Measurements from ENCODE around the gene CLBA1.
"Not testable (repeated sequence)": the region's sequence is repeated elsewhere in the genome, so short reads cannot be mapped to it uniquely, and the experiment has no call there.

Gene CLBA1

GRCh38 chr14:105028251-105028927, 42.8 kb downstream of the CLBA1 start:
- Histone ChIP-seq H3K4me3 (ENCODE audit: low read length) (no peak overlapping the region), H3K9ac (ENCODE audit: low read length) (no peak overlapping the region), H3K27me3 (ENCODE audit: low read depth, low read length) (no peaks in the 10 kb centered on the region), H4K20me1 (ENCODE audit: insufficient read depth, low read length) (no peaks in the 10 kb centered on the region), H3K79me2 (ENCODE audit: low read length) (no peaks in the 10 kb centered on the region; the same call in 1 of the 2 replicates), H3K9me3 (ENCODE audit: insufficient read depth, low read length) (no peaks in the 10 kb centered on the region), H3K36me3 (replicated peaks; ENCODE audit: low read depth, low read length) (no peaks in the 10 kb centered on the region), H2AFZ (ENCODE audit: low read depth, low read length) (no peak overlapping the region), H3K27ac (ENCODE audit: low read length) (no peak overlapping the region), H3K4me2 (ENCODE audit: low read length) (no peak overlapping the region), H3K4me1 (ENCODE audit: low read length) (peaks cover 36% of the 10 kb centered on the region)
- TF ChIP-seq CTCF (IDR thresholded peaks at IDR 0.05; ENCODE audit: low read depth, low read length) (no peak), EZH2phosphoT487 (IDR thresholded peaks at IDR 0.05; ENCODE audit: low read depth) (no peak)

GRCh38 chr14:105029402-105029801, 43.8 kb downstream of the CLBA1 start:
- H3K27ac ChIP-seq (ENCODE audit: low read length) = no peak overlapping the region

GRCh38 chr14:105030194-105030593, 44.6 kb downstream of the CLBA1 start:
- Histone ChIP-seq H3K4me1 (ENCODE audit: low read length) (peaks cover 22% of the 10 kb centered on the region), H3K4me2 (ENCODE audit: low read length) (no peak overlapping the region), H3K27ac (ENCODE audit: low read length) (no peak overlapping the region), H3K9me3 (ENCODE audit: insufficient read depth, low read length) (no peaks in the 10 kb centered on the region), H4K20me1 (ENCODE audit: insufficient read depth, low read length) (no peaks in the 10 kb centered on the region), H3K9ac (ENCODE audit: low read length) (no peak overlapping the region), H3K27me3 (ENCODE audit: low read depth, low read length) (no peaks in the 10 kb centered on the region), H3K4me3 (ENCODE audit: low read length) (no peak overlapping the region), H2AFZ (ENCODE audit: low read depth, low read length) (no peak overlapping the region), H3K36me3 (replicated peaks; ENCODE audit: low read depth, low read length) (no peaks in the 10 kb centered on the region), H3K79me2 (ENCODE audit: low read length) (no peaks in the 10 kb centered on the region)
- TF ChIP-seq EZH2phosphoT487 (IDR thresholded peaks at IDR 0.05; ENCODE audit: low read depth) = no peak
- no peak for TF ChIP-seq CTCF (IDR thresholded peaks at IDR 0.05; ENCODE audit: low read depth, low read length)

More at GRCh38 chr14:105029402-105029801, 43.8 kb downstream of the CLBA1 start:
- no peaks in the 10 kb centered on the region for H3K79me2 ChIP-seq (ENCODE audit: low read length)
- H3K9me3 ChIP-seq (ENCODE audit: insufficient read depth, low read length) = no peaks in the 10 kb centered on the region
- TF ChIP-seq CTCF (IDR thresholded peaks at IDR 0.05; ENCODE audit: low read depth, low read length) (no peak), EZH2phosphoT487 (IDR thresholded peaks at IDR 0.05; ENCODE audit: low read depth) (no peak)
- no peak overlapping the region for H3K4me3 ChIP-seq (ENCODE audit: low read length)
- no peaks in the 10 kb centered on the region for H3K27me3 ChIP-seq (ENCODE audit: low read depth, low read length)
- peaks cover 28% of the 10 kb centered on the region for H3K4me1 ChIP-seq (ENCODE audit: low read length)
- no peaks in the 10 kb centered on the region for H3K36me3 ChIP-seq (replicated peaks; ENCODE audit: low read depth, low read length)
- no peak overlapping the region for H3K9ac ChIP-seq (ENCODE audit: low read length)
- no peak overlapping the region for H3K4me2 ChIP-seq (ENCODE audit: low read length)
- no peak overlapping the region for H2AFZ ChIP-seq (ENCODE audit: low read depth, low read length)
- H4K20me1 ChIP-seq (ENCODE audit: insufficient read depth, low read length) = no peaks in the 10 kb centered on the region

- no peak for TF ChIP-seq CTCF (IDR thresholded peaks at IDR 0.05; ENCODE audit: low read depth, low read length)
- TF ChIP-seq EZH2phosphoT487 (IDR thresholded peaks at IDR 0.05; ENCODE audit: low read depth) = no peak
- no peak overlapping the region for H3K27ac ChIP-seq (ENCODE audit: low read length)
- no peak overlapping the region for H3K4me2 ChIP-seq (ENCODE audit: low read length)
- no peak overlapping the region for H3K4me3 ChIP-seq (ENCODE audit: low read length)
- H3K36me3 ChIP-seq (replicated peaks; ENCODE audit: low read depth, low read length) = no peaks in the 10 kb centered on the region
- no peaks in the 10 kb centered on the region for H3K9me3 ChIP-seq (ENCODE audit: insufficient read depth, low read length)
- H3K79me2 ChIP-seq (ENCODE audit: low read length) = no peaks in the 10 kb centered on the region
- no peak overlapping the region for H2AFZ ChIP-seq (ENCODE audit: low read depth, low read length)
- H3K9ac ChIP-seq (ENCODE audit: low read length) = no peak overlapping the region
- no peaks in the 10 kb centered on the region for H3K27me3 ChIP-seq (ENCODE audit: low read depth, low read length)
- H3K4me1 ChIP-seq (ENCODE audit: low read length) = peaks cover 14% of the 10 kb centered on the region
- no peaks in the 10 kb centered on the region for H4K20me1 ChIP-seq (ENCODE audit: insufficient read depth, low read length)
Observed at GRCh38 chr14:105030836-105031396, 45.3 kb downstream of the CLBA1 start.

- H3K4me2 ChIP-seq (ENCODE audit: low read length) = not testable (repeated sequence)
Observed at GRCh38 chr14:105032451-105032901, 46.9 kb downstream of the CLBA1 start.

GRCh38 chr14:105033412-105033900, 47.9 kb downstream of the CLBA1 start:
- H3K9ac ChIP-seq (ENCODE audit: low read length); H3K27ac ChIP-seq (ENCODE audit: low read length); H3K27me3 ChIP-seq (ENCODE audit: low read depth, low read length); H4K20me1 ChIP-seq (ENCODE audit: insufficient read depth, low read length); H3K4me1 ChIP-seq (ENCODE audit: low read length); H3K36me3 ChIP-seq (replicated peaks; ENCODE audit: low read depth, low read length); H2AFZ ChIP-seq (ENCODE audit: low read depth, low read length); H3K4me2 ChIP-seq (ENCODE audit: low read length); H3K4me3 ChIP-seq (ENCODE audit: low read length); H3K79me2 ChIP-seq (ENCODE audit: low read length); H3K9me3 ChIP-seq (ENCODE audit: insufficient read depth, low read length): not testable (repeated sequence)

More at GRCh38 chr14:105032451-105032901, 46.9 kb downstream of the CLBA1 start:
- H3K36me3 ChIP-seq (replicated peaks; ENCODE audit: low read depth, low read length); H3K27ac ChIP-seq (ENCODE audit: low read length); H3K4me3 ChIP-seq (ENCODE audit: low read length); H2AFZ ChIP-seq (ENCODE audit: low read depth, low read length); H3K9me3 ChIP-seq (ENCODE audit: insufficient read depth, low read length); H4K20me1 ChIP-seq (ENCODE audit: insufficient read depth, low read length); H3K4me1 ChIP-seq (ENCODE audit: low read length); H3K9ac ChIP-seq (ENCODE audit: low read length); H3K79me2 ChIP-seq (ENCODE audit: low read length); H3K27me3 ChIP-seq (ENCODE audit: low read depth, low read length): not testable (repeated sequence)
